CMK (cell line): Measurements from ENCODE around the gene NPAS4.
"Not testable (repeated sequence)": the region's sequence is repeated elsewhere in the genome, so short reads cannot be mapped to it uniquely, and the experiment has no call there.

ENCODE experiments used
- DNase-seq: peaks from one replicate; pipeline ENCODE4 v3.0.0-alpha.2; 2010; ENCODE audit warnings: low read depth

The NPAS4 gene

DNA sequence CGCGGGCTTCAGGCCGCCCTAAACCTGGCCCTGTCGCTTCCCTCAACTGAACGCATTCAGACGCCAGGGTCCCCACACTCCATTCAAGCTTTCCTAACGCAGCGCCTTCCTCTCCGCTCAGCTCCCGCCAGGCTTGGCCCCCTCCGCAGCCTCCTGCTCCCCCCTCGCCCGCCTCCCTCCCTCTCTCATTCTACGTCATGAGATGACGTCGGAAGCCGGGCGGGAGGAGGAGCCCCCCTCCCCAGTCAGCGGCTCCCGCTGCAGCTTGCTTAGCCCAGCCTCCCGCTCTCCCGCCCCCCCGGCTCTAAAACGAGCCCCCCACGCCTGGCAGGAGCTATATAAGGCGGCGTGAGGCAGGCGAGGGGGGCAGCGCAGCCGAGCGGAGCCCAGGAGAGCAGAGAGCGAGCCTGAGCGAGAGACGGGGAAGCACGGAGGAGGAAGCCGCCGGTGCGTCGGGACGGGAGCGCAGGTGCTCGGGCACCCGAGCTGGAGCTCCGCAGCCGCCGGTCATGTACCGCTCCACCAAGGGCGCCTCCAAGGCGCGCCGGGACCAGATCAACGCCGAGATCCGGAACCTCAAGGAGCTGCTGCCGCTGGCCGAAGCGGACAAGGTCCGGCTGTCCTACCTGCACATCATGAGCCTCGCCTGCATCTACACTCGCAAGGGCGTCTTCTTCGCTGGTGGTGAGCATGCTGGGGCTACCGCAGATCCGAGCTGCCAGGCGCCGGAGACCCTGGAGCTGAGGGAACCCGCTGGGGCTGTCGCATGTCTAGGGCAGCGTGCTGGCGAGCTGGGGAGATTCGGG, at the start of gene NPAS4:
TSS of gene NPAS4 (plus strand) at position 365 of the 806 bp plus-strand sequence. CDS start at position 510, 145 bp downstream.
- DNase-seq, result no peak

DNA sequence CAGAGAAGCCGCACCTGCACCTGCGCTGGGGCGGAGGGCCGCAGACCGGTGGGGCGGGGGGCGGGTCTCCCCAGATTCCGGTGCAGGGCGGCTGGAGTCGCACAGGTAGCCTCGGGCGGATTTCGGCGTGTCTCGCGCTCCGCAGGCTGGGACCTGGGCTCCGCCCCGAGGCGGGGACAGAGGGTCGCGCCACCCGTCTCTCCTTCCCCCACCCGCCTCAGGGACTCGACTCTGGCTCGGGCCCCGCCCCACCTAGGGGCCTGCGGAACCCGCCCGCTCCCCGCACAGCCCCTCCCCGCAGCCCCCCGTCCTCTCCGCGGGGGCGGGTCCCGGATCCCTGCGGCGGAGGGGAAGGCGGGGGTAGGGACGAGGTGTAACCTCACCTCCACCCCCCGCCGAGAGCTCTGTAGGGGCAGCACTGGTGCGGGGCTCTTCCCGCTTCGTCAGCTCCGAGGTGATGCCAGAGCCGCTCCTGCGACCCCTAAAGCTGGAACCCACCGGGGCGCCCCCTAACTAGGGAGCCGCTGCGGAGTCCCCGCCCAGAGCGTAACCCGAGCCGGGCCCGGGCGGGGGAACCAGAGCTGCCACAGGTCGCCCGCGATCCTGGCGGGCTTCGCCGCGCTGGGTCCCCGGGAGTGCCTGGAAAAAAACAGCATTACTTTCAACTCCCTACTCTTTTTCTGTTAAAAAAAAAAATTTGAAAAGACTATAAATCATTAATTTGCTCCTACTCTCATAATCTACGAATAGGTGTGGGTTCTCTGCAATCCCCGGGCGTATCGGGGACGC, 49.0 kb upstream of the NPAS4 start, which contains the start of gene SLC29A2:
TSS of gene SLC29A2 (minus strand) at position 134 of the 789 bp plus-strand sequence. CDS start 169 bp downstream, outside the sequence.
- DNase-seq, result peak; percentile 84

DNA sequence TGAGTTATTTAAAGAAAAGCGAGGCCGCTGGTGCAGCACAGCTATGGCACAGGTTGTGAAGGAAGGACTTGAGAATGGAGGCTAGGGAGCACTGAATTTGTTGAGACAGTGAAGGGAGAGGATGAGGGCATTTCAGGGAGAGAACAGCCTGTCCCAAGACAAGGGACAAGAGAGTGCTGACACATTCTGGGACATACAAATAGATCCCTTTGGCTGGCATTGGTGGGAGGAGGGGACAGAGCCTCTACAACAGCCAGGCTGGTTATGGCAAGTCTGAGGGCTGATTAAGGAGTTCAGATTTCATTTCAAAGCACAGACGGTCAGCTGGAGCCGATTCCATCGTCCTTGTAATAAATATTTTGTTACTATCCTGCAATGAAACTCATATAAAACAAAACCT, 47.6 kb upstream of the NPAS4 start:
- DNase-seq, result no peak

DNA sequence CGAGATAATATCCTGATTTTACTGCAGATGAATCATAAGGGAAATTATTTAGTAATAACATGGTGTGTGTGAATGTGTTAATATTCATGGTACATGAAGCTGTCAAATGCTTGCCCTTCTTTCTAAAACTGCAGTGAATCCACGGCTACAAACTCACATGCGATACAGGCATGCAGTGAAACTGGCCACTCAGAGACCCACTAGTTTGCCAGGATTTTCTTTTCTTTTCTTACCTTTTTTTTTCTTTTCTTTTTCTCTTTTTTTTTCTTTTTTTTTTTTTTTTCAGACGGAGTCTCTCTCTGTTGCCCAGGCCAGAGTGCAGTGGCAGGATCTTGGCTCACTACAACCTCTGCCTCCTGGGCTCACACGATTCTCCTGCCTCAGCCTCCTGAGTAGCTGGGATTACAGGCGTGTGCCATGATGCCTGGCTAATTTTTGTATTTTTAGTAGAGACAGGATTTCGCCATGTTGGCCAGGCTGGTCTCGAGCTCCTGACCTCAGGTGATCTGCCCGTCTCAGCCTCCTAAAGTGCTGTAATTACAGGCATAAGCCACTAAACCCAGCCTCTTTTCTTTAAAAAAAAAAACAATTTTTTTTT, 47.0 kb upstream of the NPAS4 start:
- not testable (repeated sequence) for DNase-seq

DNA sequence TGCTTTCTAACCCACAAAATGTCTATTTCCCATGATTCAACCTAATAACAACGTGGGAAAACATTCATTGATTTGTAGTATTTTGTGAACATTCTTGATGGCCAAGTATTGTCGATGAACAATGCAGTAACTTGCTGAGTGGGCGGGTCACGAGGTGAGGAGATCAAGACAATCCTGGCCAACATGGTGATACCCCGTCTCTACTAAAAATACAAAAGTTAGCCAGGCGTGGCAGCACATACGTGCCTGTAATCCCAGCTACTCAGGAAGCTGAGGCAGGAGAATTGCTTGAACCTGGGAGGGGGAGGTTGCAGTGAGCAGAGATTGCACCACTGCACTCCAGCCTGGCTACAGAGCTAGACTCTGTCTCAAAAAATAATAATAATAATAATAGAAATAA, 40.6 kb upstream of the NPAS4 start:
- DNase-seq, result not testable (repeated sequence)

DNA sequence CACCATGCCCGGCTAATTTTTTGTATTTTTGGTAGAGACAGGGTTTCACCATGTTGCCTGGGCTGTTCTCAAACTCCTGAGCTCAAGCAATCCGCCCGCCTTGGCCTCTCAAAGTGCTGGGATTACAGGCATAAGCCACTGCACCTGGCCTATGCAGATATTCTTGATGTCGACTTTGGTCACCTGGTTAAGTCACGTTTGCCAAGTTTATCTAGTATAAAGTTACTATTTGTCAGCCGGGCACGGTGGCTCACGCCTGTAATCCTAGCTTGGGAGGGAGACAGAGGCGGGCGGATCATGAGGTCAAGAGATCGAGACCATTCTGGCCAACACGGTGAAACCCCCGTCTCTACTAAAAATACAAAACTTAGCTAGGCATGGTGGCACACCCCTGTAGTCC, 36.5 kb upstream of the NPAS4 start:
- not testable (repeated sequence) for DNase-seq

DNA sequence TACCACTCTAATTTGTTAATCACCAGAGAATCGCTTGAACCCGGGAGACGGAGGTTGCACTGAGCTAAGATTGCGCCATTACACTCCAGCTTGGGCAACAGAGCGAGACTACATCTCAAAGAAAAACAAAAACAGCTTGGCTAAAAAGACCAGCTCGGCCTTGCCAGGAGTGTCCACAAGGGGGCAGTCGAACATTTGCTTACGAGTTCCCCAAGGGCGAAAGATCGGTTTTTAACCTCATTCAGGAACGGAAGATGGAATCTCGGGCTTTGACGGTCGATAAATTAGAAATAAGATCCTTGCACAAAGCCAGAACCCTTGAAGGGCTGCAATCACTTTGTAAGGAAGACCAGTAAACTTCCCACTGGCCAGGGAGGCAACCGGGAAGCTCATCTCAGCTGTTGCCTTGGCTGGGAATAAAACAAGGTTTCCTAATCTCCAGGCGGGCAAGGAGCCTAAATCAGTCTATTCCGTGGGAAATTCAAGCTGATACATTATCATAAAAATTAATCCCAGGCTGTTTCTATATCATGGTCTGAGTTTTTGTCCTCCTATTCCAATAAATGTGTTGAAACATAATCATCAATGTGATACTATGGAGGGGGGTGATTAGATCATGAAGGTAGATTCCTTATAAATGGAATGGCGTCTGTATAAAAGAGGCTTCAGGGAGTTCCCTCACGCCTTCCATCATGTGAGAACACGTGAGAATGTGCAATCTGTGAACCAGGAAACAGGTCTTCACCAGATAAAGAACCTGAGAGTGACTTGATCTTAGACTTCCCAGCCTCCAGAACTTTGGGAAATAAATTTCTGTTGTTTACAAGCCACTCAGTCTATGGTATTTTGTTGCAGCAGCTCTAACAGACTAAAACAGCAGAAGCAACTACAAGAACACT, 34.4 kb upstream of the NPAS4 start:
- peak; percentile 55 for DNase-seq

DNA sequence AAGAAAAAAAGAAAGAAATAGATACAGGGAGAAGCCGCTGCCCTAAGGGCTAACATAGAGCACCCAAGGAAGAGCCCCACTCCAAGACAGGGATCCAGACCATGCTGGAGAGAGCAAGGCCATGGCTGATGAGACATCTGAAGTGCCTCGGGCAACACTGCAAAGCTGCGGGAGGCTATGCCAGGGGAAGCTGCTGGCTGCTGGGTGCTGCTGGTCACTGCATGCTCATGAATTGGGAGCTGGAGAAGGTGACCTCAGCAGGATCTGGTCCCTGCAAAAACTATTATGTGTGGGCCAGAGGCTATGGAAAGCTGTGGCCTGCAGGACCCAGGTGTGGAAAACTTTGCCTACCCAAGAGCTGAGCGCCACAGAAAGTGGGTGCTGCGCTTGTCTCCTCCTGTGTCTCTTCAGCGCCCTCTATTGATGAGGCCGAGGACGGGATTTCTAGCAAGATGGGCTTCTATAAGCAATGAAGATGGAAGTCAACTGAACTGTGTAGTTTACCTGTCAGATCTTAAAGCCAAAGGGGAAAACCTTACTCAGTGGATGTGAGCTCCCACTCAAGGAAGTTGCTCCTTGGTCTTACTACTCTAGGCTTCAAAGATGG, 32.0 kb upstream of the NPAS4 start:
- DNase-seq, result no peak

DNA sequence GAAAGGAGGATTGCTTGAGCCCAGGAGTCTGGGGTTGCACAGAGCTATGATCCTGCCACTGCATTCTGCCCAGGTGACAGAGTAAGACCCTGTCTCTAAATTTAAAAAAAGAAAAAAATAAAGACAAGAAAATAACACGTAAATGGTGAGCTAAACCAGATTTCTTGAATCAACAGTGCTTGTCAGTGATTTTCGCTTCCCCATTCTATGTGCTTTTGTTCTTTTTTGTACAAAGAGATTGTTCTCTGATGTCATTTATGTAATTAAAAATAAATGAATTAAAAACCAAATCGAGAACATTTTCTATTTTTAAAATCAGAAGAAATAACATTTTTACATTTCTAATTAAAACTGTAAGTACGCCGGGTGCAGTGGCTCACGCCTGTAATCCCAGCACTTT, 29.5 kb upstream of the NPAS4 start:
- no peak for DNase-seq

DNA sequence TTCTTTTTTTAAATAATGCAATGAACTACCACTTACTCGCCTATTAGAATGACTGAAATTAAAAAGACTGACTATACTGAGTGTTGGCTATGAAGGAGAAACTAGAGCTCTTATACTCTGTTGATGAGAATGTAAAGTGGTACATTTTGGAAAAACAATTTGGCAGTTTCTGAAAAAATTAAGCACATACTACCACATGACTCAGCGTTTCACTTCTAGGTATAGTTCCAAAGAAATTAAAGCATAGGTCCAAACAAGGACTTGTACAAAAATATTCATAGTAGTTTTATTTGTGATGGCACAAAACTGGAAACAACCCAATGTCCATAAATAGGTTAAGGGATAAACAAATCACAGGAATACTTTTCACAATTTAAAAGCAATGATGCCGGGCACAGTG, 26.9 kb upstream of the NPAS4 start:
- no peak for DNase-seq

DNA sequence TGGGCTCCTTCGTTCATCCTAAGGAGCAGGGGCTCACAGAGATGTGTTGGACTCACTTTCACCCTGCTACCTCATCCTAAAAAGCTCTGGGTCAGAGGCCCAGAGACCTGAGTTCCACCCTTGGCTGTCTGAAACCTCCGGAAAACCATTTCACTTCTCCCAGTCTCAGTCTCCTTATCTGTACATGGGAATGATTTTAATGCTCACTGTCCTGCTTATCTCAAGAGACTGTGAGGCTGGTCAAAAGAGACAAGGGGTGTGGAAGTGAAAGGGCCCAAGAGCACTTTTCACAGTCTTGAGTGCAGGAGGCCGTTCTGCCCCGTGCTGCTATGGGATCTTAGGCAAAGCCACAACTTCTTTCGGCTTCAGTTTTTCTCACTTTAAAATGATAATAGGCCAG, 13.2 kb upstream of the NPAS4 start:
- DNase-seq, result no peak

DNA sequence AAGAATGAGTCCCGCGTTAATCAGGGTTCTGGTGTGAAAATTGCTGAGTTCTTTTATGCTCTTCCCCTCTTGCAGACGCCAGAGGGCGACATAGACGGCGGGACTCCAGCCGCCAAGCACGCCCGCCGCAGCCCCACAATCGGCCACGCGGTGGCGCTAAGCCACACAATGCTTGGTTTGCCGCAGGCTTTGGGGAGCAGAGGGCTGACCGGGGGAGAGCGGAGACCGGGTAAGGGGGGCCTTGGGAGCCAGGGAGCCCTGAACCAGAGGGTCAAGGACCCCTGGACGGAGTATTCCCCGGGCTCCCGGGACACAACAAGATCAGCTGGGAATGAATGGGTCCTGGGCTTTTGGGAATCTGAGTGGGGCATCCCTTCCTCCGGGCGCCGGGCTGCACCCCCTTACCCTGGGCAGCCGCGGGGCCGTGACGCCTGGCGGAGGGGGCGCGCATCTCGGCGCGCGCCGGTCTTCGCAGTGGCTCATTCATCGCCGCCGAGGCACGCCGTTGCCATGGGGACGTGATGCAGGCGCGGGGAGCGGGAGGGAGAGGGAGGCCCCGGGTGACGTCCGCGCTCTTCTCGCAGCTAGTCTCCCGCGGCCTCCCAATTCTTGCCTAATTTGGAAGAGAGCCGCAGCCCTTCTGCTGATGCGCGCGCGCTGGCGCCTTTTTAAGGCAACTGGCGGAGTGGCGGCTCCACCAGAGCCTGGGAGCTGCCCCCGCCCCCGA, 12.2 kb upstream of the NPAS4 start:
- peak; percentile 49 for DNase-seq

DNA sequence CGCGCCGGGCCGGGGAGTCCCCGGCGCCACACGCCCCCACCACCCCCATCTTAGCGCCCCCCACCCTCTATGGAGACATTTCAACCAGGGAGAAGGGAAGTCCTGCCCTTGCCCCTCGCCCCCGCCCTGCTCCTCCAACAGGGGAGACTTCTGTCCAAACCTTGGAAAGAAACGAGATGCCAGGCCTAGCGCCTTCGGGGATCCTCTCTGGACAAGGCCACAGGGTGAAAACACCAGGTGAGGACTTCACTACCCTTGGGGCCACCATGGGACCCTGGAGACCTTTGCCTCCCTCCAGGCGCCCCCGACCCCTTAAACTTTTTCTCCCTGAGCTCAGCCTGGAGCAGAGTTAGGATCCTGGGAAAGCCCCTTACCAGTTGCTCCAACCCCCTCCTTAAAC, 11.6 kb upstream of the NPAS4 start:
- no peak for DNase-seq

DNA sequence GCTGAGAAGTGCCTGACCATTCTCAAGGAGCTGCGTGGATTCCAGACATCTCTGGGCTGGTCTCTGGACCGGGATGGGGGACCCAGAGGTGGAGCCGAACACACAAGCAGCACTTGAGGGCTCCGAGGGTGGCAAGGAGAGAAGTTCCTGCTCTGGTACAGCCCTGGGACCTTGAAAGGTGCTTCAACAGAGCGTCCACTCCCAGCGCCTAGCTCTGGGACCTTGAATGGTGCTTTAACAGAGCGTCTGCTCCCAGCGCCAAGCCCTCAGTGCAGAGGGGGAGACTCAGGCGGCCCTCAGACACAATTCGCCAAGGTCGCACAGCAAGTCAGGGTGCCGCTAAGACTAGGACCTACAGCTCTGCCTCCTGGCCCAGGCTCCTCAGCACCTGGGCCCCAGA, 10.6 kb upstream of the NPAS4 start:
- DNase-seq, result no peak

DNA sequence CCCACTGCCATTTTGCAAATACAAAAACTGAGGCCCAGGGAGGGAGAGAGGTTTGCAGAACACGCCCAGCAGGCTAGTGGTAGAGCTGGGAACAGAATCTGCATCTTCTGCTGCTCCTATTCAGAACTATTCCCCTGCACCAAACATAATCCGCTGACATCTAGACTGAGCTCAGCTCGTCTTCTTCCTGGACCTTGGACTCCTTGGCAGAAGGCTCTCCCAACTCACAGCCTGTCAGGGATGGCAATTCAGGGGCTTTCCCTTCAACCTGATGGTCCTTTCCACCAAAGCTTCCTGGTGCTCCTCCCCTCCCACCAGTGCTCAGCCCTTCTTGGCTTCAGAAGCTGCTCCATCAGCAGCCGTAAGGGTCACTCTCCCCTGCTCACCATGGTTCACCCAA, 9.5 kb upstream of the NPAS4 start:
- no peak for DNase-seq

DNA sequence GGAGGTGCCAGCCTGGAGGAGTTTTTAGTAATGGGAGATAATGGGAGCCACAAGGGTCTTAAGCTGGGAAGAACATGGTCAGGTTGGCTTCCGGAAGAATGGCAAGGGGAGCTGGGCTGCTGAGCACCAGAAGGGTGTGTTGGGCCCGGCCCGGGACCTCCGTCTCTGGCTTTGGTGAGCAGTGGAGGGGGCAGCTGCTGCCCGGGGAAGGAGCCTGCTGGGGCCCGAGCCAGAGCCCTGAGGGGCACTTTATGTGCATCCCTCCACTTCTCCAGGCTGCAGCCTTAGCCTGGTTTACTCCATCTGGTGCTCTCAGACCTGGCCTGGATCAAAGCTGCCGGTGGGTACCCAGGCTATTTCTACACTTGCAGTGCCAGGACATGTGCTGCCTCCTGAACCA, 8.7 kb upstream of the NPAS4 start:
- DNase-seq, result no peak

DNA sequence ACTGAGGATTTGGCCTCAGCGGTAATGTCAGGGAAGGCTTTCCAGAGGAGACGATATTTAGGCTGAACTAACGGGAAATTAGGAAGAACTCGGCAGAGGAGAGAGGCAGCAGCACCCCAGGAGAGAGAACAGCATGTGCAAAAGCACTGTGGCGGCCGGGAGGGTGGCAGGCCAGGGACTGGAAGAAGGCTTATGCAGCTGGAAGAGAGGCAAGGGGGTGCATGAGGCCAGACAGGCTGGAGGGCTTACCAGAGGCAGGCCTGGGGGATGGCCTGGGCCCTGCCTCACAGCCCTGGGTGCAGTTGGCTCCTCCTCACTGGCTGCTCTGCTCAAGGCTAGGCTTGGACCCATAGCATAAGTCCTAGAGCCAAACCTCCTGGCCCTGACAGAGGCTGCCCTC, 7.7 kb upstream of the NPAS4 start:
- no peak for DNase-seq

DNA sequence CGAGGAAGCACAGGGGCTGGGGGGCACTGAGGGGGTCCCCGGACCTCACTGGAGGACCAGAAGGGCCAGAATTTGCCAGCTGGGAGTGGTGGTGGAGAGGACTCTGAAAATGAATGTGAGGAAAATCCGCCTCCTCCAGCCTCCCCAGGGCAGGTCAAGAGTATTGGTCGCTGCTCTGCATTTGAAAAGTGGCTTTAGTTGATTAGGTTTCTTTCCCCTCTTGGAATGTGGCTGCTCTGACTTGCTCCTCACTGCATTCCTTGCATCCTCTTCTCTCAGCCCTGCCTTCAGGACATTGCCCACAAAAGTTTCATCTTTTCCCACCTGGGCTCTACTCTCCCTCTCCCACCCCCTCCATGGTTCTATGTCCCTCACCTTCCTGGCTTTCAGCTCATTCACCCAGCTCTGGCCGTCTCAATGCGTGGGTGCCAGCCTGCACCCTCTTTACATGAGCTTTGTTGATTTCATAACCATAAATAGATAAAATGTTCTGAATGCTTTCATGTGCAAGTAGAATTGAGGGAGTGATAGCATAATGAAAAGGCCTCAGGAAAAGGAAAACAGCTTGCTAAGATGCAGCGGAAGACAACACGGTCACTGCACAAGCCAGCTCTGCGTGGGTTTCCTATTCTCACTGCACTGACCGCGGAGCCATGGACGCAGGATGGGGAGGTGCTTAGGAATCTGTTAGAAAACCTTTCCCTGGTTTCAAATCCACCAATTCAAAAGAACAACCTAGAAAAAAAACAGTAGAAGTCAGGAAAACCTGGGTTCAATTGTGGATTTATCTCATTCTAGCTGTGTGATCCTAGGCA, 6.5 kb upstream of the NPAS4 start:
- no peak for DNase-seq

DNA sequence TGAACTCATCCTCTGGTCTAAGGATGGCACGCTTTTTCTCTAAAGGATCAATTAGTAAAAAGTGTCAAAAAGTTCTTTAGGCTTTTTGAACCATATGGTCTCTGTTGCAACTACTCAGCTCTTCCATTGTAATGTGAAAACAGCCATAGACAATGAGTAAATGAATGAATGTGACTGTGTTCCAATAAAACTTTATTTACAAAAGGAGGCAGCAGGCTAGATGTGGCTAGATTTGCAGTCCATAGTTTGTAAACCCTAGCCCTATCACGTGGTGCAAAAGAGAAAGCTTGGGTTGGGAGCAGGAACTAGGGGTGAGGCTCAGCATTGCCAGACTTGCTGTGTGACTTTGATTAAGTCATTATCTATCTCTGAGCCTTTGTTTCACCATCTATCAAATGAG, 5.4 kb upstream of the NPAS4 start:
- DNase-seq, result no peak

DNA sequence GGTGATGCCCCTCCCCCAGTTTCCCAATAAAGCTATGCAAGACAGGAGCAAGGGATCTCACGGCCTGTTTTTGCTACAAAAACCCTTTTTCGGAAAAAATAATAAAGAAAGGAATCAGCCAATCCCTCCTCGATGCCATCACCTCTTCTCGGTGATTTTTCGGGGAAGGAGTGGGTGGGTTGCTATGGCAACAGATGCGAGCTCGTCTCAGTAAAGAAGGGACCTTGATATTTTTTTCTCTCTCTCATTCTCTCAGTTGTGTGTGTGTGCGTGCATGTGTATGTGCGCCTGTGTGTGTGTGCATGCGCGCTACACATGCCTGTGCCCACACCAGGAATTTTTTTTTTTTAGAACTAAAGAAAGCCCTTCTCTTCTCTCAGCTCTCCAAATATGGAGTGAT, 3.8 kb upstream of the NPAS4 start:
- no peak for DNase-seq
